Suprapubic skin (tissue), 4 donors: Measurements from ENCODE around the gene IFITM1. TPM values are rescaled to one million over a fixed set of nuclear protein-coding genes. Genes with fewer than 3 reads are reported as not detected.

Experiments used
- DNase-seq, 2 donors: peaks; one replicate each; pipeline ENCODE4 v3.0.0-alpha.2; 2019; ENCODE audit warnings: low spot score in 2 of 2
- H3K27ac ChIP-seq: fragments of 200-600 bp; sonication (generic); one replicate; pipeline ENCODE4 v1.5.1; 2019
- H3K27me3 ChIP-seq: fragments of 200-600 bp; sonication (generic); one replicate; pipeline ENCODE4 v1.5.1; 2019
- H3K36me3 ChIP-seq: fragments of 200-600 bp; sonication (generic); one replicate; pipeline ENCODE4 v1.5.1; 2019
- H3K4me1 ChIP-seq: fragments of 200-600 bp; sonication (generic); one replicate; pipeline ENCODE4 v1.5.1; 2019
- H3K4me3 ChIP-seq: fragments of 200-600 bp; sonication (generic); one replicate; pipeline ENCODE4 v1.5.1; 2019; ENCODE audit warnings: mild to moderate bottlenecking
- H3K9me3 ChIP-seq: fragments of 200-600 bp; sonication (generic); one replicate; pipeline ENCODE4 v1.5.1; 2019
- EP300 ChIP-seq: sonication (generic); formaldehyde crosslinking; IDR thresholded peaks from one replicate; pipeline ENCODE4 v1.6.1; 2017; ENCODE audit warnings: antibody characterized with exemption
- POLR2A ChIP-seq, 2 donors: fragments of 450-650 bp; IDR thresholded peaks; one replicate each; pipeline ENCODE4 v1.6.1; 2017; ENCODE audit warnings: antibody characterized with exemption in 2 of 2, mild to moderate bottlenecking in 2 of 2, moderate library complexity in 2 of 2
- POLR2AphosphoS5 ChIP-seq, 3 donors: sonication (generic); formaldehyde crosslinking; IDR thresholded peaks; one replicate each; pipeline ENCODE4 v1.6.1; 2017; ENCODE audit warnings: antibody characterized with exemption in 3 of 3
- WGBS: methylation state at CpG from one replicate; pipeline ENCODE4 v1.1.5; 2018; 5-methylcytosine and 5-hydroxymethylcytosine counted together
- total RNA-seq, 4 donors: library from RNA; depleted of rRNA; stranded (reverse); fragments of >200 nt; gene quantifications; one replicate each; pipeline ENCODE4 v1.1.0, GENCODE V29; 2016
- TF ChIP-seq, protein P1 (sequence below), 2 donors: fragments of 200-600 bp in 1 of 2; fragments of 450-650 bp in 1 of 2; sonication (generic) in 1 of 2; IDR thresholded peaks; one replicate each; pipeline ENCODE4 v1.5.1; 2016 to 2019; ENCODE audit warnings: antibody characterized with exemption in 2 of 2, mild to moderate bottlenecking in 1 of 2, moderate library complexity in 1 of 2

The IFITM1 gene
- total RNA-seq, 4 donors from 2014 or later, result 50.7 to 128 (median 67.6) TPM

DNA sequence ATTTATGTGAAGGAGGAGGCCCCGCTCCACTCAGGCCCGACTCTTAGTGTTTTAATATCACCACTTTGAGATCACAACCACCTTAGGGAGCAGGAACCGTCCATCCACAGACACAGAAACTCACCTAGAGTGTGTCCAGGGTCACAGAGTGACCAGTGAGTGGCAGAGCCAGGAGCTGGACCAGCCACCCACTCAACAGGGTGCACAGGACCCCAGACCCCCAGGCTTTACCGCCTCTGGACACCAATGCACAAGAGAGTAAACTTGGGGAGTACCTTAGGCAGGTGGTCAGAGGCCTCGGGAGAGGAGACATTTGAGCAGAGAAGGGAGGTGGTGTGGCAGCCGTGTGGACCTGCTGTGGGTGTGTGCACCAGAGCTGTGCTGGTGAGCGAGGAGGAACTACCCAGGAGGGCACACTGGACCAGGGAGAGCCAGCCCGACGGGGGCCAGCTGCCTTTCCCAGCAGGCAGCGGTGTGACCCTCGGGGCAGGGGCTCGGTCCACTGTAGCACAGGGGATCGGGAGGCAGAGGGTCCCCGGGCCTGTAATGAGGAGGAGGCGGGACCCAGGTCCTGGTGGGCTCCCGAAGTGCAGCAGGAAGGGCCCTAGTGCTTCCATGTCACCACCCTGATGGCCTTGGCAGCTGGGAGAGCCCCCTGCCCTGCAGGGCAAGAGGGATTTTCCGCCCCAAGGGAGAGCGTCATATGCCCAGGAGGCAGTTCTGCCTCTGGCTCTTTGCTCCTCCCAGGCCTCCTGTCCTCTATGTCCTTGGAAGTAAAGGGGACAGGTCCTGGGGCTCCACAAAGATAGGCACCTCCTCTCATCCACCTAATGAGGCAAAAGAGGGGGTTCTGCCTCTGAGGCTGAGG lies 43.2 kb upstream of the IFITM1 start:
- H3K27me3 ChIP-seq, result no peaks in the 10 kb centered on the region
- no peak overlapping the region for H3K4me3 ChIP-seq
- no peaks in the 10 kb centered on the region for H3K9me3 ChIP-seq
- H3K4me1 ChIP-seq, result peaks cover 17% of the 10 kb centered on the region
- no peaks in the 10 kb centered on the region for H3K36me3 ChIP-seq
- 94% methylated on average over 5 of the region's 18 CpGs for WGBS
- TF ChIP-seq POLR2AphosphoS5 (IDR thresholded peaks at IDR 0.05), result no peak
- TF ChIP-seq POLR2A (IDR thresholded peaks at IDR 0.05), result no peak
- TF ChIP-seq, protein P1, sequence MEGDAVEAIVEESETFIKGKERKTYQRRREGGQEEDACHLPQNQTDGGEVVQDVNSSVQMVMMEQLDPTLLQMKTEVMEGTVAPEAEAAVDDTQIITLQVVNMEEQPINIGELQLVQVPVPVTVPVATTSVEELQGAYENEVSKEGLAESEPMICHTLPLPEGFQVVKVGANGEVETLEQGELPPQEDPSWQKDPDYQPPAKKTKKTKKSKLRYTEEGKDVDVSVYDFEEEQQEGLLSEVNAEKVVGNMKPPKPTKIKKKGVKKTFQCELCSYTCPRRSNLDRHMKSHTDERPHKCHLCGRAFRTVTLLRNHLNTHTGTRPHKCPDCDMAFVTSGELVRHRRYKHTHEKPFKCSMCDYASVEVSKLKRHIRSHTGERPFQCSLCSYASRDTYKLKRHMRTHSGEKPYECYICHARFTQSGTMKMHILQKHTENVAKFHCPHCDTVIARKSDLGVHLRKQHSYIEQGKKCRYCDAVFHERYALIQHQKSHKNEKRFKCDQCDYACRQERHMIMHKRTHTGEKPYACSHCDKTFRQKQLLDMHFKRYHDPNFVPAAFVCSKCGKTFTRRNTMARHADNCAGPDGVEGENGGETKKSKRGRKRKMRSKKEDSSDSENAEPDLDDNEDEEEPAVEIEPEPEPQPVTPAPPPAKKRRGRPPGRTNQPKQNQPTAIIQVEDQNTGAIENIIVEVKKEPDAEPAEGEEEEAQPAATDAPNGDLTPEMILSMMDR (IDR thresholded peaks at IDR 0.05), result no peak
- TF ChIP-seq EP300, result no peak
- peak overlapping the region; percentile 28 for H3K27ac ChIP-seq
- peak in 1 of 2 donors; percentile 78 for DNase-seq

DNA sequence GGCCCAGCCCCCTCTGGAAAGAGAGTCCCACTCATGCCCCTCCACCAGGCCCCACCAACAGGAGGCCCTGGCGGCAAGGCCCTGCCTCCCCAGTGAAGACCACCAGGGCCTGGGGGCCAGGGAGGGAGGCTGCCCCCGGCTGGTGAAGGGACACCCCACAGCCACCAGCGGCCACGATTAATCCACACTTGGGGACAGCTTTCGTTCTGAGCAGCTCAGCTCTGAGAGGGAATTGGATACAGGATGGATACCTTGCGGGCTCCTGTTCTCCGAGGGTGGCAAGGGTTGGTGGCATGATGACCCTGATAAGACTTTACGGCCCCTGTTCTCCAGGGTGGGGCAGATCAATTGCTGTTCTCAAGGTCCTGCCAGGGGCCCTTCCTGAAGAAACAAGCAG lies 42.5 kb upstream of the IFITM1 start:
- H3K27me3 ChIP-seq, result no peaks in the 10 kb centered on the region
- H3K36me3 ChIP-seq, result no peaks in the 10 kb centered on the region
- TF ChIP-seq POLR2AphosphoS5 (IDR thresholded peaks at IDR 0.05) (no peak), EP300 (no peak), POLR2A (IDR thresholded peaks at IDR 0.05) (no peak)
- TF ChIP-seq, protein P1 (IDR thresholded peaks at IDR 0.05), result no peak
- peaks cover 17% of the 10 kb centered on the region for H3K4me1 ChIP-seq
- no peaks in the 10 kb centered on the region for H3K9me3 ChIP-seq
- DNase-seq, result peak in 1 of 2 donors; percentile 52
- H3K4me3 ChIP-seq, result no peak overlapping the region
- 85% methylated on average over 3 of the region's 8 CpGs for WGBS
- no peak overlapping the region for H3K27ac ChIP-seq

DNA sequence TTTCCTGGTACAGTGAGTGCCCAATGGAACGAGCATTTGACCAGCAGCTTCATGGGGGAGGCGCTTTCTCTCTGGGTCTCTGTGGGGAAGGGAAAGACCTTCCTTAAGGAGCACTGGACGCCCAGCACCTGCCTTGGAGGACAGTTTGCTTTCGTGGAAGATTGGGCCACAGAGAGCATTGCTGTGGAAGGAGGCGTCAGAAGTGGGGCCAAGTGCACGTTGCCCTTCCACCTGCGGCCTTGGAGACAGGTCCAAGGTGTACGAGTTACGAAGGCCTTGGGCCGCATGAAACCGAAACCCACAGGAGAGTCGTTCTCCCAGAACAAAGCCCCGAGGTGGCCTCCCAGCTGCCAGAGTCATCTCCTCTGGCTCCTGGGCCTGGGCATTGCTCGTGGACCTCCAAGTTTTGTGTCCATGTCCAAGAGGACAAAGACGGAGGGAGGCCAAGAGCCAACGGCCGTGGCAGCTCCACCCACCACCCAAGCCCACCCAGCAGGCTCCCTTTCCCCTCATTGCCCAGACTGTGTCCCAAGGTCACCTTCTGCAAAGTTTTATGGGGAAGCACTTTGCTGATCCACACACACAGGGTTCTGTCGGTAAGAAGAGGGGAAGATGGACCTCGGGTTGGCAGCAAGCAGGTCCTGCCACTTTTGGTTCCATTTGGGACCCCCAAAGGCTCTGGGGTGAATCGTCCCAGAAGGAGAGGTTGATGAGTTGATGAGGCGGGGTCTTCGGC lies 41.5 kb upstream of the IFITM1 start:
- H3K4me1 ChIP-seq, result peaks cover 17% of the 10 kb centered on the region
- 92% methylated on average over 22 of the region's 22 CpGs for WGBS
- TF ChIP-seq EP300 (no peak), POLR2AphosphoS5 (IDR thresholded peaks at IDR 0.05) (no peak), POLR2A (IDR thresholded peaks at IDR 0.05) (no peak)
- TF ChIP-seq, protein P1 (IDR thresholded peaks at IDR 0.05), result no peak
- H3K27me3 ChIP-seq, result no peaks in the 10 kb centered on the region
- peak in 1 of 2 donors; percentile 60 for DNase-seq
- H3K36me3 ChIP-seq, result no peaks in the 10 kb centered on the region
- H3K4me3 ChIP-seq, result no peak overlapping the region
- no peaks in the 10 kb centered on the region for H3K9me3 ChIP-seq
- no peak overlapping the region for H3K27ac ChIP-seq

DNA sequence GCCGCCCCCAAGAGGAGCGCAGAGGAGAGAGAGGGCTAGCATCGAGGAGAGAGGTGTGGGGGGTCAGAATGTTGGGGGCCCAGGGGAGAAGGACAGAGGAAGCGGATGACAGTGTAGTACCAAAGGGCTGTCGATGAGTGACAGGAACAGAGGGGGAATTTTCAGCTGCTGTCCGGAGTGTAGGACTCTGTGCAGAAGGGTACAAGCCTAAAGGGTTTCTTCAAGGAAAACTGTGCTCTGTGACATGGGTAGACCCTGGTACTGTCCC lies 41.0 kb upstream of the IFITM1 start:
- Histone ChIP-seq H3K36me3 (no peaks in the 10 kb centered on the region), H3K4me1 (peaks cover 12% of the 10 kb centered on the region), H3K9me3 (no peaks in the 10 kb centered on the region), H3K4me3 (no peak overlapping the region), H3K27ac (no peak overlapping the region), H3K27me3 (peaks cover 1% of the 10 kb centered on the region)
- WGBS, result 86% methylated on average over 6 of the region's 6 CpGs
- peak in 1 of 2 donors; percentile 34 for DNase-seq
- TF ChIP-seq, protein P1 (IDR thresholded peaks at IDR 0.05), result no peak
- TF ChIP-seq EP300, result no peak
- no peak for TF ChIP-seq POLR2AphosphoS5 (IDR thresholded peaks at IDR 0.05)
- no peak for TF ChIP-seq POLR2A (IDR thresholded peaks at IDR 0.05)

DNA sequence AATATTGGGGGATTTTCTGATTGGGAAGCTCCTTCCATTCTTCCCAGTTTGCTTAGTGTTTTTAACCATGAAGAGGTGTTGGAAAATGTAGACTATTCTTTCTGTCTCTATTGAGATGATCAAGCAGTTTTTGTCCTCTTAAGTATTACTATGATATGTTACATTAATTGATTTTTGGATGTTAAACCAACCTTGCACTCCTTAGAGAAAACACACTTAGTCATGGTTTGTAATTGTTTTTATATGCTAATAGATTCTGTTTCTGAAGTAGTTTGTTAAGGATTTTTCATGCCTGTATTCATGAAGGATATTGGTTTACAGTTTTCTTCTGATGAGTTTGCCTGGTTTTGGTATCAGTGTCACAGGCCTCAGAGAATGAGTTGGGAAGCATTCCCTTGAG lies 37.6 kb upstream of the IFITM1 start:
- TF ChIP-seq POLR2AphosphoS5 (IDR thresholded peaks at IDR 0.05) (no peak), EP300 (no peak), POLR2A (IDR thresholded peaks at IDR 0.05) (no peak)
- TF ChIP-seq, protein P1 (IDR thresholded peaks at IDR 0.05), result no peak
- Histone ChIP-seq H3K27ac (no peak overlapping the region), H3K4me1 (peaks cover 27% of the 10 kb centered on the region), H3K4me3 (no peak overlapping the region), H3K36me3 (no peaks in the 10 kb centered on the region), H3K9me3 (no peaks in the 10 kb centered on the region), H3K27me3 (peaks cover 35% of the 10 kb centered on the region)
- no peak for DNase-seq
